HepG2 (cell line): ENCODE data around the gene B9D2. TPM values are rescaled to one million over a fixed set of nuclear protein-coding genes. Genes with fewer than 3 reads are reported as not detected.

Source experiments
- ATAC-seq: fragments of 200-7000 bp; cut with Tn5 transposase; 3 replicates; pipeline ENCODE4 v1.9.1; 2020; ENCODE audit warnings: mild to moderate bottlenecking, moderate library complexity
- BruUV-seq: library from RNA; stranded (reverse); fragments of 400-500 nt; replicated peaks from 2 replicates; lab custom pipeline; 2021; lab: Mats Ljungman, UMichigan
- CTCF ChIA-PET: fragments of 300-600 bp; formaldehyde crosslinking; extraction: SDS; loops from one replicate; lab custom pipeline; 2021; ENCODE audit warnings: low total read pairs, inconsistent platforms, low intra/inter-chr PET ratio; lab: Yijun Ruan, JAX
- POLR2A ChIA-PET: fragments of 350-600 bp; sonication (Branson Sonifier 250); formaldehyde crosslinking; loops from one replicate; lab custom pipeline; 2020; ENCODE audit warnings: antibody characterized with exemption, inconsistent platforms; lab: Yijun Ruan, JAX
- DNase-seq: peaks from one replicate; pipeline ENCODE4 v3.0.0-alpha.2; 2015; ENCODE audit warnings: low spot score
- FAIRE-seq: peaks from 3 replicates; lab custom pipeline; 2011; peaks lifted over from hg19 to GRCh38; lab: Jason Lieb, UNC
- H2AFZ ChIP-seq: one replicate; pipeline ENCODE4 v1.6.1; 2011; ENCODE audit warnings: low read length, inconsistent platforms
- H3K27ac ChIP-seq: fragments of 300-600 bp; 3 replicates; pipeline ENCODE4 v1.8.0; 2011; ENCODE audit warnings: mixed run types, mild to moderate bottlenecking, mixed read lengths, low read length, inconsistent platforms; ENCODE audit not compliant: insufficient read depth; ENCODE audit errors: extremely low read length
- H3K27me3 ChIP-seq, 2 experiments: fragments of 200-600 bp in 1 of 2; 2 replicates in 1 of 2; 3 replicates in 1 of 2; pipeline versions ENCODE4 v1.6.0 to v1.8.0; 2011; ENCODE audit warnings: low read length in 2 of 2, mild to moderate bottlenecking in 2 of 2, moderate library complexity in 2 of 2, inconsistent platforms in 1 of 2; ENCODE audit not compliant: insufficient read depth in 2 of 2, control insufficient read depth in 1 of 2
- H3K36me3 ChIP-seq, 2 experiments: fragments of 200-600 bp in 1 of 2; replicated peaks in 1 of 2; 2 replicates in 1 of 2; 3 replicates in 1 of 2; pipeline versions ENCODE4 v1.5.1 to v1.8.0; 2011; ENCODE audit warnings: low read length in 2 of 2, inconsistent platforms in 1 of 2; ENCODE audit not compliant: insufficient read depth in 2 of 2, control insufficient read depth in 1 of 2
- H3K4me1 ChIP-seq: 2 replicates; pipeline ENCODE4 v1.5.1; 2012; ENCODE audit warnings: low read length, inconsistent platforms; ENCODE audit not compliant: insufficient read depth
- H3K4me2 ChIP-seq: 2 replicates; pipeline ENCODE4 v1.6.0; 2011; ENCODE audit warnings: low read depth, low read length, inconsistent platforms
- H3K4me3 ChIP-seq, 3 experiments: fragments of 200-600 bp in 1 of 3; sonication (generic), shearing (Covaris generic) in 1 of 3; replicated peaks in 1 of 3; 2 replicates each; pipeline ENCODE4 v1.5.1; 2011 to 2016; ENCODE audit warnings: low read length in 3 of 3, inconsistent platforms in 2 of 3, low read depth in 2 of 3, mild to moderate bottlenecking in 2 of 3, control low read depth in 1 of 3, mixed read lengths in 1 of 3; ENCODE audit not compliant: insufficient read depth in 1 of 3
- H3K79me2 ChIP-seq: one replicate; pipeline ENCODE4 v1.6.1; 2011; ENCODE audit warnings: low read length, inconsistent platforms; ENCODE audit not compliant: insufficient read depth
- H3K9ac ChIP-seq: 2 replicates; pipeline ENCODE4 v1.6.0; 2011; ENCODE audit warnings: mild to moderate bottlenecking, low read depth, low read length, inconsistent platforms; ENCODE audit not compliant: insufficient read depth
- H3K9me3 ChIP-seq: 2 replicates; pipeline ENCODE4 v1.5.1; 2012; ENCODE audit warnings: mild to moderate bottlenecking, low read length
- H4K20me1 ChIP-seq: 2 replicates; pipeline ENCODE4 v1.6.0; 2011; ENCODE audit warnings: inconsistent platforms, mild to moderate bottlenecking, low read length, moderate library complexity; ENCODE audit not compliant: insufficient read depth
- CHCHD3 ChIP-seq: sonication (generic); formaldehyde crosslinking; IDR thresholded peaks from 2 replicates; pipeline ENCODE4 v1.8.0; 2022; ENCODE audit warnings: mild to moderate bottlenecking, missing genetic modification reagents, moderate library complexity
- PRDM10 ChIP-seq: sonication (generic); formaldehyde crosslinking; IDR thresholded peaks from 2 replicates; pipeline ENCODE4 v1.4.0; 2020; ENCODE audit warnings: low read depth, missing genetic modification reagents
- RFXANK ChIP-seq: IDR thresholded peaks from 2 replicates; pipeline ENCODE4 v1.6.1; 2016
- TEAD2 ChIP-seq: sonication (generic); formaldehyde crosslinking; IDR thresholded peaks from 2 replicates; pipeline ENCODE4 v1.9.0; 2021; ENCODE audit warnings: missing genetic modification reagents
- ZFP82 ChIP-seq: sonication (generic); formaldehyde crosslinking; IDR thresholded peaks from 2 replicates; pipeline ENCODE4 v1.5.1; 2020; ENCODE audit warnings: mild to moderate bottlenecking, missing genetic modification reagents, borderline replicate concordance
- WGBS: methylation state at CpG from one replicate; pipeline ENCODE4 v1.1.6; 2017; ENCODE audit warnings: low lambda C conversion rate; 5-methylcytosine and 5-hydroxymethylcytosine counted together
- in situ Hi-C: cut with HindIII; loops from 2 replicates; pipeline ENCODE4 v1.10.0; 2017; ENCODE audit warnings: low pct_unique_long_range_greater_than_20kb; ENCODE audit not compliant: extremely low pct_ligation_motif_present
- intact Hi-C: fragments of 100-400 bp; cut with micrococcal nuclease; formaldehyde crosslinking; loops from one replicate; pipeline ENCODE4 v1.10.0; 2022; ENCODE audit not compliant: unreplicated experiment
- polyA plus RNA-seq, 8 experiments: library from polyadenylated mRNA; depleted of rRNA in 3 of 8; stranded (reverse) in 7 of 8; unstranded in 1 of 8; fragments of >200 nt; fragmentation: Illumina TruSeq in 4 of 8; extraction: Trizol in 4 of 8; gene quantifications; 2 replicates each; pipeline versions ENCODE4 v1.2.1 to v1.2.3, GENCODE V29; 2011 to 2016; ENCODE audit warnings: low read depth in 4 of 8, missing spikeins in 1 of 8, mixed read lengths in 1 of 8; ENCODE audit not compliant: insufficient read depth in 1 of 8
- total RNA-seq, 5 experiments: library from RNA; depleted of rRNA; stranded (reverse); fragments of >200 nt; fragmentation: Illumina TruSeq; extraction: Trizol; gene quantifications; 2 replicates each; pipeline ENCODE4 v1.2.3, GENCODE V29; 2016; ENCODE audit warnings: low read depth in 1 of 5
- TF ChIP-seq, protein P1 (sequence below): sonication (generic); formaldehyde crosslinking; IDR thresholded peaks from 2 replicates; pipeline ENCODE4 v1.5.0; 2020; ENCODE audit warnings: missing genetic modification reagents

Gene B9D2
- total and polyA plus RNA-seq, 2 of the 13 experiments (the other 11 are each of a cell fraction or from before 2014, with no cell fraction given): 3.1 to 4.4 TPM

DNA sequence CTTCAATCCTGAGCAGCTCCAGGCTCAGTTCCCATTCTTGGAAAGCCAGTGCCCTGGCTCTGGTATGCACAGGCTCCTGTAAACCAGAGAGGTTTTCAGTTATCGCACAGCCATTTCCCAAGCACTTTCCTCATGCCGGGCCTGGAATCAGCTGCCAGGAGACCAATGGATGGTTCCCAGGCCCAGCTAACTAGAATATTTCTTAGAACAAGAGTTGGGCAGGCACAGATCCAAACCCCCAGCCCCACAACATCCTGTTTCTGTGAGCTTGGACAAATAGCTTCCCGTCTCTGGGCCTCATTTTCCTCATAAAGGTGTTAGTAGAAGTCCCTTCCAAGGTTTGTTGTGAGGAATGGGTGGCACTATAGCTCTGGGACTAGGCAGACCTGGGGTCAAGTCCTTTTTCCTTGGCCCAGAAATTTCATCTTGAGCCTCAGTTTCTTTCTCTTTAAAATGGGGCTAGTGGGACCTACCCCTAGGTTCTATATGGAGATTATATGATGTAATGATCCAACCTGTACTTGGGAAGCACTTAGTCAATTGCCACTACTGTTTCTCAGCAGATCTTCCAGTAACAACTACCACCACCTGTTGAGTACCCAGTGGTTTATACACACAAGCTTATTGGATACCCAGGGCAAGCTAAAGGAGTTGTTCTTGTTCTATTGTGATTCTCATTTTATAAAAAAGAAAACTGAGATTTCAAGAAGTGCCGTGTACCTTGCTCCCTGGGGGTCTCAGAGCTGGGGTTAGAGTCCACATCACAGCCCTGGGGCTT, 59.1 kb downstream of the B9D2 start:
- Histone ChIP-seq H3K27me3 (no peaks in the 10 kb centered on the region), H3K36me3 (peaks cover 40 to 74% of the 10 kb centered on the region in 2 experiments), H4K20me1 (no peaks in the 10 kb centered on the region), H3K27ac (no peak overlapping the region), H3K4me3 (no peak overlapping the region), H2AFZ (no peak overlapping the region), H3K9ac (no peak overlapping the region), H3K79me2 (no peaks in the 10 kb centered on the region), H3K9me3 (no peaks in the 10 kb centered on the region), H3K4me2 (no peak overlapping the region), H3K4me1 (peaks cover 14% of the 10 kb centered on the region)
- ChIA-PET POLR2A (interaction anchor here (1.5 kb wide), 1 partner anchor 41 kb away, joined by 5 read pairs; the partner anchor contains the start of gene HNRNPUL1), CTCF (no interaction called here)
- ATAC-seq (no peak), DNase-seq (no peak), FAIRE-seq (no peak)
- no TSS peak for BruUV-seq
- in situ Hi-C loops (loop anchor here (5.0 kb wide), 1 partner anchor 38 kb away; no protein-coding TSS in a partner anchor), intact Hi-C loops (no loop called here)
- TF ChIP-seq RFXANK (CRISPR knock-in tag) (no peak), PRDM10 (CRISPR knock-in tag) (no peak), ZFP82 (no peak), TEAD2 (CRISPR knock-in tag) (no peak), CHCHD3 (CRISPR knock-in tag) (no peak)
- TF ChIP-seq, protein P1, sequence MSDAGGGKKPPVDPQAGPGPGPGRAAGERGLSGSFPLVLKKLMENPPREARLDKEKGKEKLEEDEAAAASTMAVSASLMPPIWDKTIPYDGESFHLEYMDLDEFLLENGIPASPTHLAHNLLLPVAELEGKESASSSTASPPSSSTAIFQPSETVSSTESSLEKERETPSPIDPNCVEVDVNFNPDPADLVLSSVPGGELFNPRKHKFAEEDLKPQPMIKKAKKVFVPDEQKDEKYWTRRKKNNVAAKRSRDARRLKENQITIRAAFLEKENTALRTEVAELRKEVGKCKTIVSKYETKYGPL (CRISPR knock-in tag): no peak
- 94% methylated on average over 2 of the region's 4 CpGs for WGBS

Other genes with a start within 250 kb of the B9D2 start
- not detected in 2 replicates for gene CYP2F1, start 249.7 kb downstream of the B9D2 start, total RNA-seq (2016; rRNA removed; fragmentation: Illumina TruSeq; extraction: Trizol)
- not detected in 2 replicates for gene CYP2F1, start 249.7 kb downstream of the B9D2 start, polyA plus RNA-seq (2011; rRNA removed)
- gene CYP2S1, start 170.9 kb downstream of the B9D2 start, total RNA-seq (2016; rRNA removed; fragmentation: Illumina TruSeq; extraction: Trizol): 0.09 TPM in 1 of 2 replicates, not detected in the other
- gene CYP2S1, start 170.9 kb downstream of the B9D2 start, polyA plus RNA-seq (2011; rRNA removed): 1.8 and 2.1 TPM in 2 replicates
- gene AXL, start 144.9 kb downstream of the B9D2 start, total RNA-seq (2016; rRNA removed; fragmentation: Illumina TruSeq; extraction: Trizol): 0.31 and 0.71 TPM in 2 replicates
- 5.7 and 5.9 TPM in 2 replicates for gene AXL, start 144.9 kb downstream of the B9D2 start, polyA plus RNA-seq (2011; rRNA removed)
- 81.7 and 88.8 TPM in 2 replicates for gene HNRNPUL1, start 99.8 kb downstream of the B9D2 start, total RNA-seq (2016; rRNA removed; fragmentation: Illumina TruSeq; extraction: Trizol)
- gene HNRNPUL1, start 99.8 kb downstream of the B9D2 start, polyA plus RNA-seq (2011; rRNA removed): 29.7 and 30.9 TPM in 2 replicates
- 7.1 and 7.3 TPM in 2 replicates for gene CCDC97, start 54.0 kb downstream of the B9D2 start, total RNA-seq (2016; rRNA removed; fragmentation: Illumina TruSeq; extraction: Trizol)
- 6.2 and 7.2 TPM in 2 replicates for gene CCDC97, start 54.0 kb downstream of the B9D2 start, polyA plus RNA-seq (2011; rRNA removed)
- gene TGFB1, start 10.2 kb downstream of the B9D2 start, total RNA-seq (2016; rRNA removed; fragmentation: Illumina TruSeq; extraction: Trizol): 2.7 and 4.1 TPM in 2 replicates
- gene TGFB1, start 10.2 kb downstream of the B9D2 start, polyA plus RNA-seq (2011; rRNA removed): 5.4 and 6.2 TPM in 2 replicates
- 6.3 and 8.4 TPM in 2 replicates for gene TMEM91, start 12.4 kb upstream of the B9D2 start, total RNA-seq (2016; rRNA removed; fragmentation: Illumina TruSeq; extraction: Trizol)
- 10.3 and 11.2 TPM in 2 replicates for gene TMEM91, start 12.4 kb upstream of the B9D2 start, polyA plus RNA-seq (2011; rRNA removed)
- 23.6 and 24.1 TPM in 2 replicates for gene EXOSC5, start 33.2 kb upstream of the B9D2 start, total RNA-seq (2016; rRNA removed; fragmentation: Illumina TruSeq; extraction: Trizol)
- 26.5 and 31.5 TPM in 2 replicates for gene EXOSC5, start 33.2 kb upstream of the B9D2 start, polyA plus RNA-seq (2011; rRNA removed)
- gene BCKDHA, start 33.7 kb upstream of the B9D2 start, total RNA-seq (2016; rRNA removed; fragmentation: Illumina TruSeq; extraction: Trizol): 9.7 and 11.8 TPM in 2 replicates
- gene BCKDHA, start 33.7 kb upstream of the B9D2 start, polyA plus RNA-seq (2011; rRNA removed): 31.3 and 31.5 TPM in 2 replicates
- gene B3GNT8, start 63.2 kb upstream of the B9D2 start, total RNA-seq (2016; rRNA removed; fragmentation: Illumina TruSeq; extraction: Trizol): 1.9 and 2.3 TPM in 2 replicates
- gene B3GNT8, start 63.2 kb upstream of the B9D2 start, polyA plus RNA-seq (2011; rRNA removed): 0.26 and 0.44 TPM in 2 replicates
- 39.0 and 51.9 TPM in 2 replicates for gene DMAC2, start 75.8 kb upstream of the B9D2 start, total RNA-seq (2016; rRNA removed; fragmentation: Illumina TruSeq; extraction: Trizol)
- 66.0 TPM in 2 replicates for gene DMAC2, start 75.8 kb upstream of the B9D2 start, polyA plus RNA-seq (2011; rRNA removed)
- gene ERICH4, start 79.0 kb upstream of the B9D2 start, total RNA-seq (2016; rRNA removed; fragmentation: Illumina TruSeq; extraction: Trizol): 0.64 and 1.0 TPM in 2 replicates
- gene ERICH4, start 79.0 kb upstream of the B9D2 start, polyA plus RNA-seq (2011; rRNA removed): 0.38 and 0.40 TPM in 2 replicates
- not detected in 2 replicates for gene CEACAM21, start 212.0 kb upstream of the B9D2 start, total RNA-seq (2016; rRNA removed; fragmentation: Illumina TruSeq; extraction: Trizol)
- 0.05 TPM in 1 of 2 replicates, not detected in the other for gene CEACAM21, start 212.0 kb upstream of the B9D2 start, polyA plus RNA-seq (2011; rRNA removed)